H1 (cell line): Measurements from ENCODE around the gene TNS3. TPM values are rescaled to one million over a fixed set of nuclear protein-coding genes. Genes with fewer than 3 reads are reported as not detected.

ENCODE experiments used
- CTCF ChIA-PET: fragments of 300-600 bp; sonication (Branson Sonifier 250); formaldehyde crosslinking; loops from one replicate; lab custom pipeline; 2021; ENCODE audit not compliant: partially characterized antibody; lab: Charles Lee
- POLR2A ChIA-PET: fragments of 300-600 bp; sonication (Branson Sonifier 250); formaldehyde crosslinking; loops from one replicate; lab custom pipeline; 2021; ENCODE audit warnings: inconsistent platforms; ENCODE audit not compliant: partially characterized antibody; lab: Charles Lee
- DNase-seq, 2 experiments: peaks; one replicate each; pipeline versions ENCODE4 v3.0.0 to v3.0.0-alpha.2; 2010 to 2022; ENCODE audit warnings: low spot score in 2 of 2, low read depth in 1 of 2, mixed read lengths in 1 of 2
- FAIRE-seq: peaks from 2 replicates; lab custom pipeline; 2011; peaks lifted over from hg19 to GRCh38; lab: Jason Lieb, UNC
- H2AFZ ChIP-seq: 2 replicates; pipeline ENCODE4 v1.8.1; 2012; ENCODE audit warnings: low read length, inconsistent platforms
- H2AK5ac ChIP-seq: 2 replicates; pipeline ENCODE4 v1.6.1; 2013; ENCODE audit warnings: low read depth, low read length
- H2BK120ac ChIP-seq: replicated peaks from 2 replicates; pipeline ENCODE3; 2013; ENCODE audit warnings: low read depth, low read length, inconsistent platforms
- H2BK12ac ChIP-seq: 2 replicates; pipeline ENCODE4 v1.6.1; 2013; ENCODE audit warnings: low read depth, low read length
- H2BK15ac ChIP-seq: 2 replicates; pipeline ENCODE4 v1.6.1; 2013; ENCODE audit warnings: low read length
- H2BK20ac ChIP-seq: 2 replicates; pipeline ENCODE4 v1.6.1; 2013; ENCODE audit warnings: low read length
- H2BK5ac ChIP-seq: 2 replicates; pipeline ENCODE4 v1.6.1; 2013; ENCODE audit warnings: low read depth, low read length
- H3K14ac ChIP-seq: 2 replicates; pipeline ENCODE4 v1.6.1; 2013; ENCODE audit warnings: inconsistent platforms; ENCODE audit not compliant: insufficient read length
- H3K18ac ChIP-seq: 2 replicates; pipeline ENCODE4 v1.6.1; 2013; ENCODE audit warnings: low read length; ENCODE audit errors: extremely low read depth
- H3K23ac ChIP-seq: 2 replicates; pipeline ENCODE4 v1.6.1; 2013; ENCODE audit warnings: inconsistent platforms; ENCODE audit not compliant: insufficient read length
- H3K23me2 ChIP-seq: 2 replicates; pipeline ENCODE4 v1.6.1; 2013; ENCODE audit warnings: low read depth, low read length
- H3K27ac ChIP-seq: 2 replicates; pipeline ENCODE4 v1.6.1; 2011; ENCODE audit warnings: low read depth, low read length, inconsistent platforms
- H3K27me3 ChIP-seq, 4 experiments: replicated peaks in 1 of 4; 1 replicate in 1 of 4; 2 replicates in 3 of 4; pipeline versions ENCODE4 v1.6.1 to v1.8.1; 2011 to 2013; ENCODE audit warnings: low read length in 3 of 4, mild to moderate bottlenecking in 3 of 4, inconsistent platforms in 2 of 4, mixed read lengths in 2 of 4, moderate library complexity in 1 of 4; ENCODE audit not compliant: control insufficient read depth in 3 of 4, insufficient read depth in 3 of 4; ENCODE audit errors: extremely low read depth in 1 of 4
- H3K36me3 ChIP-seq, 4 experiments: 2 replicates each; pipeline versions ENCODE4 v1.6.1 to v1.8.1; 2011 to 2013; ENCODE audit warnings: mild to moderate bottlenecking in 4 of 4, low read length in 3 of 4, moderate library complexity in 2 of 4, control low read depth in 1 of 4, inconsistent platforms in 1 of 4; ENCODE audit not compliant: insufficient read depth in 4 of 4, control insufficient read depth in 2 of 4
- H3K4ac ChIP-seq: replicated peaks from 2 replicates; pipeline ENCODE3; 2013; ENCODE audit warnings: low read length, low read depth, mixed read lengths, inconsistent platforms; ENCODE audit not compliant: insufficient read length
- H3K4me1 ChIP-seq, 4 experiments: replicated peaks in 1 of 4; 1 replicate in 1 of 4; 2 replicates in 3 of 4; pipeline versions ENCODE4 v1.6.1 to v1.8.1; 2011 to 2013; ENCODE audit warnings: low read length in 3 of 4, inconsistent platforms in 2 of 4, mixed read lengths in 1 of 4; ENCODE audit not compliant: insufficient read depth in 4 of 4, control insufficient read depth in 3 of 4
- H3K4me2 ChIP-seq, 2 experiments: 2 replicates each; pipeline versions ENCODE4 v1.6.1 to v1.8.1; 2011 to 2013; ENCODE audit warnings: low read depth in 2 of 2, low read length in 2 of 2, control low read depth in 1 of 2, inconsistent platforms in 1 of 2, mild to moderate bottlenecking in 1 of 2; ENCODE audit not compliant: insufficient read depth in 1 of 2
- H3K4me3 ChIP-seq, 4 experiments: fragments of 200-600, 300-600 bp in 1 of 4; sonication (generic), shearing (Covaris generic), sonication (Bioruptor Twin) in 1 of 4; 2 replicates each; pipeline versions ENCODE4 v1.5.1 to v1.8.1; 2011 to 2016; ENCODE audit warnings: low read length in 4 of 4, low read depth in 3 of 4, control low read depth in 2 of 4, inconsistent platforms in 2 of 4, mild to moderate bottlenecking in 2 of 4, mixed read lengths in 1 of 4, moderate library complexity in 1 of 4; ENCODE audit not compliant: insufficient read depth in 2 of 4; ENCODE audit errors: extremely low read depth in 1 of 4
- H3K56ac ChIP-seq: replicated peaks from 2 replicates; pipeline ENCODE3; 2013; ENCODE audit warnings: low read depth, mild to moderate bottlenecking, mixed read lengths, low read length, inconsistent platforms; ENCODE audit not compliant: insufficient read length
- H3K79me1 ChIP-seq: 2 replicates; pipeline ENCODE4 v1.6.1; 2013; ENCODE audit warnings: low read depth, low read length, control low read depth
- H3K79me2 ChIP-seq, 2 experiments: 2 replicates each; pipeline versions ENCODE4 v1.6.1 to v1.8.1; 2012 to 2013; ENCODE audit warnings: low read length in 2 of 2, mild to moderate bottlenecking in 2 of 2, inconsistent platforms in 1 of 2; ENCODE audit not compliant: insufficient read depth in 2 of 2, control insufficient read depth in 1 of 2
- H3K9ac ChIP-seq, 4 experiments: replicated peaks in 1 of 4; 1 replicate in 1 of 4; 2 replicates in 3 of 4; pipeline versions ENCODE4 v1.6.1 to v1.8.1; 2011 to 2013; ENCODE audit warnings: low read depth in 3 of 4, low read length in 3 of 4, control low read depth in 2 of 4, mild to moderate bottlenecking in 2 of 4, moderate library complexity in 2 of 4, inconsistent platforms in 1 of 4; ENCODE audit errors: extremely low read depth in 1 of 4
- H3K9me3 ChIP-seq, 2 experiments: 2 replicates each; pipeline versions ENCODE4 v1.6.1 to v1.8.1; 2012 to 2013; ENCODE audit warnings: mild to moderate bottlenecking in 2 of 2, moderate library complexity in 2 of 2, control low read depth in 1 of 2, inconsistent platforms in 1 of 2, low read depth in 1 of 2, low read length in 1 of 2, mixed read lengths in 1 of 2; ENCODE audit not compliant: insufficient read depth in 2 of 2
- H4K20me1 ChIP-seq, 2 experiments: replicated peaks in 1 of 2; 2 replicates each; pipeline versions ENCODE3 to v1.8.1; 2011 to 2013; ENCODE audit warnings: inconsistent platforms in 2 of 2, low read length in 2 of 2, mild to moderate bottlenecking in 1 of 2; ENCODE audit not compliant: insufficient read depth in 2 of 2, control insufficient read depth in 1 of 2
- H4K5ac ChIP-seq: 2 replicates; pipeline ENCODE4 v1.6.1; 2013; ENCODE audit warnings: low read length, low read depth, mixed read lengths, inconsistent platforms; ENCODE audit not compliant: insufficient read length
- H4K8ac ChIP-seq: 2 replicates; pipeline ENCODE4 v1.8.0; 2013; ENCODE audit warnings: mild to moderate bottlenecking, moderate library complexity, low read length, inconsistent platforms; ENCODE audit not compliant: insufficient read depth; ENCODE audit errors: extremely low read depth
- H4K91ac ChIP-seq: replicated peaks from 2 replicates; pipeline ENCODE3; 2013; ENCODE audit warnings: low read length, mixed read lengths, inconsistent platforms; ENCODE audit not compliant: insufficient read length
- ATF2 ChIP-seq: IDR thresholded peaks from 2 replicates; pipeline ENCODE4 v1.6.1; 2012; ENCODE audit warnings: low read length, inconsistent platforms
- CBX5 ChIP-seq: fragments of 300-800, 300-1000 bp; sonication (generic); IDR thresholded peaks from 2 replicates; pipeline ENCODE4 v1.7.1; 2016; ENCODE audit warnings: antibody characterized with exemption, low read length, low read depth
- CEBPB ChIP-seq: IDR thresholded peaks from 2 replicates; pipeline ENCODE4 v1.6.1; 2012; ENCODE audit warnings: low read depth, low read length
- E2F6 ChIP-seq: IDR thresholded peaks from 2 replicates; pipeline ENCODE4 v1.6.1; 2012; ENCODE audit warnings: inconsistent platforms
- HDAC6 ChIP-seq: IDR thresholded peaks from one replicate; pipeline ENCODE4 v1.7.1; 2012; ENCODE audit warnings: low read depth, mild to moderate bottlenecking, inconsistent platforms, low read length, moderate library complexity
- KDM4A ChIP-seq: IDR thresholded peaks from one replicate; pipeline ENCODE4 v1.7.1; 2012; ENCODE audit warnings: low read depth, mild to moderate bottlenecking, moderate library complexity, low read length, inconsistent platforms; ENCODE audit not compliant: severe bottlenecking
- KDM5A ChIP-seq: fragments of 200-600 bp; IDR thresholded peaks from 2 replicates; pipeline ENCODE4 v1.7.1; 2012; ENCODE audit warnings: mild to moderate bottlenecking, low read length, inconsistent platforms, mixed read lengths
- MAX ChIP-seq: IDR thresholded peaks from 2 replicates; pipeline ENCODE4 v1.6.1; 2012; ENCODE audit warnings: inconsistent platforms
- POU5F1 ChIP-seq: IDR thresholded peaks from 2 replicates; pipeline ENCODE4 v1.6.1; 2011; ENCODE audit warnings: low read depth, mild to moderate bottlenecking, low read length, moderate library complexity
- RXRA ChIP-seq: IDR thresholded peaks from 2 replicates; pipeline ENCODE4 v1.6.1; 2011; ENCODE audit warnings: low read depth, mild to moderate bottlenecking, low read length, moderate library complexity; ENCODE audit not compliant: insufficient read depth
- SAP30 ChIP-seq: fragments of 300-600 bp; sonication (generic); IDR thresholded peaks from 2 replicates; pipeline ENCODE4 v1.7.1; 2012; ENCODE audit warnings: low read length, moderate library complexity, mild to moderate bottlenecking, inconsistent platforms; ENCODE audit not compliant: insufficient read depth, insufficient replicate concordance
- SP2 ChIP-seq: IDR thresholded peaks from 2 replicates; pipeline ENCODE4 v1.6.1; 2012; ENCODE audit warnings: mild to moderate bottlenecking, low read length, inconsistent platforms
- WGBS, 2 experiments: shearing (Covaris generic) in 1 of 2; methylation state at CpG; one replicate each; pipeline versions ENCODE4 v1.1.6 to v1.1.7; 2013 to 2015; ENCODE audit warnings: low lambda C conversion rate in 2 of 2, mixed read lengths in 2 of 2, inconsistent platforms in 1 of 2, low coverage in 1 of 2, missing lambda C conversion rate in 1 of 2; ENCODE audit not compliant: insufficient replicate concordance in 2 of 2, insufficient coverage in 1 of 2, insufficient read length in 1 of 2; ENCODE audit errors: extremely low coverage in 1 of 2, missing lambda C conversion rate in 1 of 2; 5-methylcytosine and 5-hydroxymethylcytosine counted together
- polyA plus RNA-seq, 7 experiments: library from polyadenylated mRNA; depleted of rRNA in 3 of 7; stranded (reverse) in 5 of 7; unstranded in 2 of 7; fragments of >200 nt in 5 of 7; fragments of 200-250 nt in 2 of 7; gene quantifications; 1 replicate in 5 of 7; 2 replicates in 1 of 7; 4 replicates in 1 of 7; pipeline versions ENCODE4 v1.2.1 to v1.2.3, GENCODE V29; 2011 to 2013; ENCODE audit warnings: missing spikeins in 2 of 7, mixed read lengths in 2 of 7
- total RNA-seq: library from RNA; stranded (reverse); fragmentation: NEBNext Ultra II Directional; extraction: Animal tissue kit (Norgen Biotek cat#: 25700); gene quantifications from 2 replicates; pipeline ENCODE4 v1.2.1, GENCODE V29; 2021

TNS3 gene
- total and polyA plus RNA-seq, 2 of the 8 experiments (the other 6 are each of a cell fraction or from before 2014, with no cell fraction given), result 11.9 to 24.2 TPM

GRCh38 chr7:47440320-47440719, 141.6 kb downstream of the TNS3 start:
- H3K4me1 ChIP-seq, result peaks cover 0 to 4% (median 0%) of the 10 kb centered on the region in 4 experiments; a peak in 2 of 7 replicates
- no peak overlapping the region for H2AK5ac ChIP-seq
- no peak overlapping the region for H3K23ac ChIP-seq
- no peak overlapping the region for H2BK20ac ChIP-seq
- no peak overlapping the region for H2BK120ac ChIP-seq
- no peak overlapping the region for H2AFZ ChIP-seq
- no peak overlapping the region for H3K18ac ChIP-seq
- no peak overlapping the region for H2BK5ac ChIP-seq
- H3K79me1 ChIP-seq, result peaks cover 3% of the 10 kb centered on the region; the same call in 1 of the 2 replicates
- H4K5ac ChIP-seq, result no peak overlapping the region
- no peaks in the 10 kb centered on the region; a peak in 1 of 4 replicates for H3K79me2 ChIP-seq
- H3K27ac ChIP-seq, result no peak overlapping the region
- ChIA-PET CTCF (interaction anchor here (1.5 kb wide), 1 partner anchor 93 kb away, joined by 3 read pairs; no protein-coding TSS in a partner anchor), POLR2A (no interaction called here)
- DNase-seq (no peak), FAIRE-seq (no peak)
- H2BK15ac ChIP-seq, result no peak overlapping the region
- H3K9ac ChIP-seq, result no peak overlapping the region
- H3K4me3 ChIP-seq, result no peak overlapping the region
- H2BK12ac ChIP-seq, result no peak overlapping the region
- H3K4me2 ChIP-seq, result no peak overlapping the region
- peaks cover 0 to 4% of the 10 kb centered on the region in 2 experiments for H4K20me1 ChIP-seq
- H3K14ac ChIP-seq, result no peak overlapping the region
- H3K4ac ChIP-seq, result no peak overlapping the region
- H3K27me3 ChIP-seq, result no peaks in the 10 kb centered on the region
- no peaks in the 10 kb centered on the region for H3K9me3 ChIP-seq
- H4K91ac ChIP-seq, result no peak overlapping the region
- WGBS, 2 experiments, result 0% methylated on average over 1 of the region's 1 CpG; no CpG with 5 or more reads in 1 of the 2 experiments
- H4K8ac ChIP-seq, result no peak overlapping the region
- no peaks in the 10 kb centered on the region for H3K23me2 ChIP-seq
- peaks cover 0 to 7% (median 2%) of the 10 kb centered on the region in 4 experiments; a peak in 2 of 8 replicates for H3K36me3 ChIP-seq
- H3K56ac ChIP-seq, result no peak overlapping the region
- TF ChIP-seq KDM5A (no peak), ATF2 (no peak), CBX5 (no peak), SP2 (no peak), SAP30 (no peak), HDAC6 (no peak), CEBPB (no peak), KDM4A (no peak), E2F6 (no peak), MAX (no peak), POU5F1 (no peak), RXRA (no peak)
